Measurements from ENCODE around the gene CCT6B.
A peak's percentile ranks its signal among the peaks of the same experiment; 100 is the strongest.

The CCT6B gene

GRCh38 chr17:34993031-34993430, 31.8 kb upstream of the CCT6B start:
- Mint-ChIP-seq H3K27ac (no peak overlapping the region), H3K4me3 (no peak overlapping the region), H3K36me3 (ENCODE audit: insufficient read depth) (peaks cover 44% of the 10 kb centered on the region)

GRCh38 chr17:34991606-34992005, 30.3 kb upstream of the CCT6B start:
- H3K36me3 Mint-ChIP-seq (ENCODE audit: insufficient read depth): peaks cover 41% of the 10 kb centered on the region
- H3K27ac Mint-ChIP-seq: peak overlapping the region in 1 of 2 donors; percentile 63
- H3K4me3 Mint-ChIP-seq: no peak overlapping the region
- DNase-seq: no peak
- peaks cover 4 to 15% of the 10 kb centered on the region in 2 donors for H3K4me1 Mint-ChIP-seq (ENCODE audit: low read depth in 2 of 2)
- no peaks in the 10 kb centered on the region for H3K9me3 Mint-ChIP-seq
- no peaks in the 10 kb centered on the region for H3K27me3 Mint-ChIP-seq
- ATAC-seq (replicated peaks): no peak

More at GRCh38 chr17:34993031-34993430, 31.8 kb upstream of the CCT6B start:
- no peak for ATAC-seq (replicated peaks)
- Mint-ChIP-seq H3K9me3 (no peaks in the 10 kb centered on the region), H3K27me3 (no peaks in the 10 kb centered on the region), H3K4me1 (ENCODE audit: low read depth in 2 of 2) (peaks cover 5 to 16% of the 10 kb centered on the region in 2 donors)
- DNase-seq: no peak

GRCh38 chr17:34990921-34991365, 29.7 kb upstream of the CCT6B start:
- H3K4me1 Mint-ChIP-seq (ENCODE audit: low read depth in 2 of 2): peaks cover 6 to 15% of the 10 kb centered on the region in 2 donors
- no peak overlapping the region for H3K4me3 Mint-ChIP-seq
- DNase-seq (no peak), ATAC-seq (replicated peaks) (peak; percentile 29)
- H3K36me3 Mint-ChIP-seq (ENCODE audit: insufficient read depth): peaks cover 46% of the 10 kb centered on the region
- no peaks in the 10 kb centered on the region for H3K9me3 Mint-ChIP-seq
- peak overlapping the region in 1 of 2 donors; percentile 63 for H3K27ac Mint-ChIP-seq
- no peaks in the 10 kb centered on the region for H3K27me3 Mint-ChIP-seq

GRCh38 chr17:34989473-34989872, 28.2 kb upstream of the CCT6B start:
- H3K36me3 Mint-ChIP-seq (ENCODE audit: insufficient read depth): peaks cover 35% of the 10 kb centered on the region
- no peak overlapping the region for H3K4me3 Mint-ChIP-seq
- H3K9me3 Mint-ChIP-seq: no peaks in the 10 kb centered on the region
- peak overlapping the region; percentile 58 to 75 for H3K27ac Mint-ChIP-seq
- DNase-seq: no peak
- no peaks in the 10 kb centered on the region for H3K27me3 Mint-ChIP-seq
- H3K4me1 Mint-ChIP-seq (ENCODE audit: low read depth in 2 of 2): peaks cover 8 to 20% of the 10 kb centered on the region in 2 donors
- no peak for ATAC-seq (replicated peaks)

- Mint-ChIP-seq H3K36me3 (ENCODE audit: insufficient read depth) (peaks cover 35% of the 10 kb centered on the region), H3K4me1 (ENCODE audit: low read depth in 2 of 2) (peaks cover 11 to 28% of the 10 kb centered on the region in 2 donors), H3K4me3 (no peak overlapping the region), H3K27me3 (no peaks in the 10 kb centered on the region), H3K9me3 (no peaks in the 10 kb centered on the region), H3K27ac (peak overlapping the region in 1 of 2 donors; percentile 75)
- no peak for ATAC-seq (replicated peaks)
- DNase-seq: no peak
These were observed 27.4 kb upstream of the CCT6B start for GRCh38 chr17:34988644-34989043.

- peaks cover 15 to 22% of the 10 kb centered on the region in 2 donors for H3K4me1 Mint-ChIP-seq (ENCODE audit: low read depth in 2 of 2)
- H3K9me3 Mint-ChIP-seq: no peaks in the 10 kb centered on the region
- H3K27ac Mint-ChIP-seq: no peak overlapping the region
- no peaks in the 10 kb centered on the region for H3K27me3 Mint-ChIP-seq
- no peak overlapping the region for H3K4me3 Mint-ChIP-seq
- DNase-seq (no peak), ATAC-seq (replicated peaks) (no peak)
- peaks cover 40% of the 10 kb centered on the region for H3K36me3 Mint-ChIP-seq (ENCODE audit: insufficient read depth)
These were observed 26.0 kb upstream of the CCT6B start for GRCh38 chr17:34987232-34987631.

- peaks cover 27% of the 10 kb centered on the region for H3K36me3 Mint-ChIP-seq (ENCODE audit: insufficient read depth)
- ATAC-seq (replicated peaks): no peak
- H3K4me1 Mint-ChIP-seq (ENCODE audit: low read depth in 2 of 2): peaks cover 31 to 42% of the 10 kb centered on the region in 2 donors
These were observed 20.4 kb upstream of the CCT6B start for GRCh38 chr17:34981538-34982241.

GRCh38 chr17:34980681-34981537, 19.6 kb upstream of the CCT6B start:
- Mint-ChIP-seq H3K27me3 (no peaks in the 10 kb centered on the region), H3K9me3 (no peaks in the 10 kb centered on the region), H3K4me1 (ENCODE audit: low read depth in 2 of 2) (peaks cover 29 to 42% of the 10 kb centered on the region in 2 donors), H3K4me3 (peak overlapping the region; percentile 90 to 96), H3K27ac (peak overlapping the region; percentile 93 to 97), H3K36me3 (ENCODE audit: insufficient read depth) (peaks cover 20% of the 10 kb centered on the region)
- DNase-seq: peak; percentile 61 to 66 (median 62)
- ATAC-seq (replicated peaks): peak; percentile 81

More at GRCh38 chr17:34981538-34982241, 20.4 kb upstream of the CCT6B start:
- Mint-ChIP-seq H3K27me3 (no peaks in the 10 kb centered on the region), H3K9me3 (no peaks in the 10 kb centered on the region), H3K27ac (peak overlapping the region; percentile 93 to 97), H3K4me3 (peak overlapping the region; percentile 90 to 96)
- no peak for DNase-seq

- H3K27me3 Mint-ChIP-seq: no peaks in the 10 kb centered on the region
- H3K9me3 Mint-ChIP-seq: no peaks in the 10 kb centered on the region
- peaks cover 20% of the 10 kb centered on the region for H3K36me3 Mint-ChIP-seq (ENCODE audit: insufficient read depth)
- ATAC-seq (replicated peaks) (peak; percentile 80), DNase-seq (peak; percentile 87 to 92 (median 88))
- H3K4me3 Mint-ChIP-seq: peak within 1 kb of the TSS; percentile 90 to 96
- peak within 1 kb of the TSS; percentile 93 to 97 for H3K27ac Mint-ChIP-seq
- peaks cover 29 to 40% of the 10 kb centered on the region in 2 donors for H3K4me1 Mint-ChIP-seq (ENCODE audit: low read depth in 2 of 2)
These were observed 19.1 kb upstream of the CCT6B start, which contains the start of gene LIG3 for GRCh38 chr17:34980353-34980680. LIG3 (plus strand) TSS chr17:34980512; CDS start chr17:34983006, 2,494 bp downstream.

GRCh38 chr17:34979650-34980352, 18.5 kb upstream of the CCT6B start:
- no peak for DNase-seq
- H3K9me3 Mint-ChIP-seq: no peaks in the 10 kb centered on the region
- peak overlapping the region; percentile 93 to 97 for H3K27ac Mint-ChIP-seq
- H3K36me3 Mint-ChIP-seq (ENCODE audit: insufficient read depth): peaks cover 20% of the 10 kb centered on the region
- no peaks in the 10 kb centered on the region for H3K27me3 Mint-ChIP-seq
- ATAC-seq (replicated peaks): no peak
- peak overlapping the region; percentile 90 to 96 for H3K4me3 Mint-ChIP-seq
- H3K4me1 Mint-ChIP-seq (ENCODE audit: low read depth in 2 of 2): peaks cover 27 to 37% of the 10 kb centered on the region in 2 donors

- no peaks in the 10 kb centered on the region for H3K27me3 Mint-ChIP-seq
- H3K27ac Mint-ChIP-seq: peak overlapping the region in 1 of 2 donors; percentile 93
- peaks cover 27 to 33% of the 10 kb centered on the region in 2 donors for H3K4me1 Mint-ChIP-seq (ENCODE audit: low read depth in 2 of 2)
- ATAC-seq (replicated peaks) (no peak), DNase-seq (no peak)
- no peaks in the 10 kb centered on the region for H3K9me3 Mint-ChIP-seq
- H3K4me3 Mint-ChIP-seq: peak overlapping the region in 1 of 2 donors; percentile 90
- peaks cover 17% of the 10 kb centered on the region for H3K36me3 Mint-ChIP-seq (ENCODE audit: insufficient read depth)
These were observed 17.9 kb upstream of the CCT6B start for GRCh38 chr17:34979153-34979552.

GRCh38 chr17:34974794-34975785, 13.8 kb upstream of the CCT6B start:
- Mint-ChIP-seq H3K9me3 (no peaks in the 10 kb centered on the region), H3K27ac (no peak overlapping the region), H3K4me1 (ENCODE audit: low read depth in 2 of 2) (peaks cover 6 to 10% of the 10 kb centered on the region in 2 donors), H3K36me3 (ENCODE audit: insufficient read depth) (peaks cover under 1% of the 10 kb centered on the region), H3K27me3 (no peaks in the 10 kb centered on the region), H3K4me3 (no peak overlapping the region)
- DNase-seq (no peak), ATAC-seq (replicated peaks) (no peak)

All from effector memory CD8-positive, alpha-beta T cell (primary cell).